ENCODE results near the gene TMEM100. TPM values are rescaled to one million over a fixed set of nuclear protein-coding genes. Genes with fewer than 3 reads are reported as not detected.

Gene TMEM100
- polyA plus RNA-seq, 1 donor from 2014 or later, result not detected

DNA sequence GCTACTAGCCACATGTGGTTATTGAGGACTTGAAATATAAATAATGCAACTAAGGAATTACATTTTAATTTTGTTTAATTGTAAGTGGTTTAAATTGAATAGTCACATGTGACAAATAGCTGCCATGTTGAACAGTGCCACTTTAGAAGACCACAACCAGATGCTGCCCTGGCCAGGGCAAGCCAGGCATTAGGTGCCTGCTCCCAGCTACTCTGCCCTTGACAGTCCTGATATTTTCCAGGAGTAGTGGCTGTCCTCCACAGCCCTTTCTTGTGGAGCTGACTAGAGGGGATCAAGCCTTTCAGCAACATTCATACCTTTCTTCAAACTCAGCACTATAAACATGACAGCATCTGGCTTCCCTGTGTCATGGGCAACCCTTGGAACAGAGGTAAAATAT lies 31.0 kb downstream of the TMEM100 start:
- H3K36me3 ChIP-seq (ENCODE audit: insufficient read depth, low read length), result no peaks in the 10 kb centered on the region
- H3K79me2 ChIP-seq (replicated peaks; ENCODE audit: insufficient read depth, low read length), result no peaks in the 10 kb centered on the region
- H2AFZ ChIP-seq (ENCODE audit: low read depth, low read length), result no peak overlapping the region
- no peaks in the 10 kb centered on the region for H3K27me3 ChIP-seq (ENCODE audit: insufficient read depth, low read depth, low read length)
- no peak overlapping the region for H3K9ac ChIP-seq (ENCODE audit: low read length)
- H3K9me2 ChIP-seq (ENCODE audit: insufficient read depth, low read length), result no peaks in the 10 kb centered on the region
- no peaks in the 10 kb centered on the region for H3K9me3 ChIP-seq (ENCODE audit: low read length)
- H4K20me1 ChIP-seq (ENCODE audit: insufficient read depth), result no peaks in the 10 kb centered on the region
- TF ChIP-seq, protein P1, sequence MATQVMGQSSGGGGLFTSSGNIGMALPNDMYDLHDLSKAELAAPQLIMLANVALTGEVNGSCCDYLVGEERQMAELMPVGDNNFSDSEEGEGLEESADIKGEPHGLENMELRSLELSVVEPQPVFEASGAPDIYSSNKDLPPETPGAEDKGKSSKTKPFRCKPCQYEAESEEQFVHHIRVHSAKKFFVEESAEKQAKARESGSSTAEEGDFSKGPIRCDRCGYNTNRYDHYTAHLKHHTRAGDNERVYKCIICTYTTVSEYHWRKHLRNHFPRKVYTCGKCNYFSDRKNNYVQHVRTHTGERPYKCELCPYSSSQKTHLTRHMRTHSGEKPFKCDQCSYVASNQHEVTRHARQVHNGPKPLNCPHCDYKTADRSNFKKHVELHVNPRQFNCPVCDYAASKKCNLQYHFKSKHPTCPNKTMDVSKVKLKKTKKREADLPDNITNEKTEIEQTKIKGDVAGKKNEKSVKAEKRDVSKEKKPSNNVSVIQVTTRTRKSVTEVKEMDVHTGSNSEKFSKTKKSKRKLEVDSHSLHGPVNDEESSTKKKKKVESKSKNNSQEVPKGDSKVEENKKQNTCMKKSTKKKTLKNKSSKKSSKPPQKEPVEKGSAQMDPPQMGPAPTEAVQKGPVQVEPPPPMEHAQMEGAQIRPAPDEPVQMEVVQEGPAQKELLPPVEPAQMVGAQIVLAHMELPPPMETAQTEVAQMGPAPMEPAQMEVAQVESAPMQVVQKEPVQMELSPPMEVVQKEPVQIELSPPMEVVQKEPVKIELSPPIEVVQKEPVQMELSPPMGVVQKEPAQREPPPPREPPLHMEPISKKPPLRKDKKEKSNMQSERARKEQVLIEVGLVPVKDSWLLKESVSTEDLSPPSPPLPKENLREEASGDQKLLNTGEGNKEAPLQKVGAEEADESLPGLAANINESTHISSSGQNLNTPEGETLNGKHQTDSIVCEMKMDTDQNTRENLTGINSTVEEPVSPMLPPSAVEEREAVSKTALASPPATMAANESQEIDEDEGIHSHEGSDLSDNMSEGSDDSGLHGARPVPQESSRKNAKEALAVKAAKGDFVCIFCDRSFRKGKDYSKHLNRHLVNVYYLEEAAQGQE (IDR thresholded peaks at IDR 0.05; ENCODE audit: borderline replicate concordance), result no peak
- H3K4me3 ChIP-seq (ENCODE audit: low read length), result no peak overlapping the region
- H3K4me2 ChIP-seq (ENCODE audit: low read length), result no peak overlapping the region
- H3F3A ChIP-seq (ENCODE audit: insufficient read depth, low read length, poor library complexity, severe bottlenecking), result no peaks in the 10 kb centered on the region
- H3K27ac ChIP-seq (ENCODE audit: low read length), result no peak overlapping the region

DNA sequence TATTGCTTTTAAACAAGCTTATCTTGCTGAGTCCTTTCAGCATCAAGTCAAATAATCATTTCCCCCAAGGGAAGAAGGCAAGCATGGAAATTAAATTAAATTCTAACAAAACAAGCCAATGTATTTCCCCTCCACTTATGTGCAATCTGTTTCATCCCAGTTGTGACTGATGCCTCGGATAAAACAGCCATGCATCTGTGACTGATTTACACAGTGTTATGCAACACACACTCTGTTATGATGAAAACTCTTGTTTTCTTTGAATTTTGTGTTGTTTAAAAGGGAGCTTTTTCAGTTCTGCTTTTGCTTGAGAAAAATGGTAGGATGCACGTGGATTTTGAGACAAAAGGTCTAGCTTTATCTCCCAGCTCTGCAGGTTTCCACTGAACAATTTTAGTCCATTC lies 32.6 kb downstream of the TMEM100 start:
- no peaks in the 10 kb centered on the region for H4K20me1 ChIP-seq (ENCODE audit: insufficient read depth)
- no peak overlapping the region for H2AFZ ChIP-seq (ENCODE audit: low read depth, low read length)
- no peak overlapping the region for H3K4me2 ChIP-seq (ENCODE audit: low read length)
- TF ChIP-seq, protein P2, sequence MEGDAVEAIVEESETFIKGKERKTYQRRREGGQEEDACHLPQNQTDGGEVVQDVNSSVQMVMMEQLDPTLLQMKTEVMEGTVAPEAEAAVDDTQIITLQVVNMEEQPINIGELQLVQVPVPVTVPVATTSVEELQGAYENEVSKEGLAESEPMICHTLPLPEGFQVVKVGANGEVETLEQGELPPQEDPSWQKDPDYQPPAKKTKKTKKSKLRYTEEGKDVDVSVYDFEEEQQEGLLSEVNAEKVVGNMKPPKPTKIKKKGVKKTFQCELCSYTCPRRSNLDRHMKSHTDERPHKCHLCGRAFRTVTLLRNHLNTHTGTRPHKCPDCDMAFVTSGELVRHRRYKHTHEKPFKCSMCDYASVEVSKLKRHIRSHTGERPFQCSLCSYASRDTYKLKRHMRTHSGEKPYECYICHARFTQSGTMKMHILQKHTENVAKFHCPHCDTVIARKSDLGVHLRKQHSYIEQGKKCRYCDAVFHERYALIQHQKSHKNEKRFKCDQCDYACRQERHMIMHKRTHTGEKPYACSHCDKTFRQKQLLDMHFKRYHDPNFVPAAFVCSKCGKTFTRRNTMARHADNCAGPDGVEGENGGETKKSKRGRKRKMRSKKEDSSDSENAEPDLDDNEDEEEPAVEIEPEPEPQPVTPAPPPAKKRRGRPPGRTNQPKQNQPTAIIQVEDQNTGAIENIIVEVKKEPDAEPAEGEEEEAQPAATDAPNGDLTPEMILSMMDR (IDR thresholded peaks at IDR 0.05; ENCODE audit: poor library complexity, severe bottlenecking), result no peak
- no peak for TF ChIP-seq RAD21 (conservative IDR thresholded peaks at IDR 0.05)
- TF ChIP-seq, protein P1 (IDR thresholded peaks at IDR 0.05; ENCODE audit: borderline replicate concordance), result no peak
- no peak for TF ChIP-seq MXI1 (conservative IDR thresholded peaks at IDR 0.05; ENCODE audit: poor library complexity, severe bottlenecking)
- no peak for TF ChIP-seq EP300 (conservative IDR thresholded peaks at IDR 0.05; ENCODE audit: poor library complexity, severe bottlenecking)
- H3K4me3 ChIP-seq (ENCODE audit: low read length), result no peak overlapping the region
- H3K27ac ChIP-seq (ENCODE audit: low read length), result no peak overlapping the region
- H3K9me2 ChIP-seq (ENCODE audit: insufficient read depth, low read length), result no peaks in the 10 kb centered on the region
- no peak overlapping the region for H3K9ac ChIP-seq (ENCODE audit: low read length)
- H3K27me3 ChIP-seq (ENCODE audit: insufficient read depth, low read depth, low read length), result no peaks in the 10 kb centered on the region
- no peaks in the 10 kb centered on the region for H3K79me2 ChIP-seq (replicated peaks; ENCODE audit: insufficient read depth, low read length)
- no peaks in the 10 kb centered on the region for H3F3A ChIP-seq (ENCODE audit: insufficient read depth, low read length, poor library complexity, severe bottlenecking)
- no peaks in the 10 kb centered on the region for H3K9me3 ChIP-seq (ENCODE audit: low read length)
- no peaks in the 10 kb centered on the region for H3K36me3 ChIP-seq (ENCODE audit: insufficient read depth, low read length)
